GM13976 (cell line): ENCODE data around the gene ATP1A2.

ENCODE experiments used
- DNase-seq: peaks from one replicate; pipeline ENCODE4 v3.0.0; 2012; ENCODE audit warnings: low spot score
- in situ Hi-C: fragments of 300-500 bp; cut with MboI; formaldehyde crosslinking; loops from one replicate; pipeline ENCODE4 v1.12.0; 2022; ENCODE audit warnings: low sequenced_read_pairs, mixed read lengths, inconsistent platforms; ENCODE audit not compliant: unreplicated experiment
- TF ChIP-seq, protein P1 (sequence below): IDR thresholded peaks from 2 replicates; pipeline ENCODE4 v1.5.1; 2012; ENCODE audit warnings: borderline replicate concordance, mild to moderate bottlenecking; ENCODE audit not compliant: insufficient read depth; ENCODE audit errors: extremely low read depth, missing control alignments, control extremely low read depth

Gene ATP1A2

DNA sequence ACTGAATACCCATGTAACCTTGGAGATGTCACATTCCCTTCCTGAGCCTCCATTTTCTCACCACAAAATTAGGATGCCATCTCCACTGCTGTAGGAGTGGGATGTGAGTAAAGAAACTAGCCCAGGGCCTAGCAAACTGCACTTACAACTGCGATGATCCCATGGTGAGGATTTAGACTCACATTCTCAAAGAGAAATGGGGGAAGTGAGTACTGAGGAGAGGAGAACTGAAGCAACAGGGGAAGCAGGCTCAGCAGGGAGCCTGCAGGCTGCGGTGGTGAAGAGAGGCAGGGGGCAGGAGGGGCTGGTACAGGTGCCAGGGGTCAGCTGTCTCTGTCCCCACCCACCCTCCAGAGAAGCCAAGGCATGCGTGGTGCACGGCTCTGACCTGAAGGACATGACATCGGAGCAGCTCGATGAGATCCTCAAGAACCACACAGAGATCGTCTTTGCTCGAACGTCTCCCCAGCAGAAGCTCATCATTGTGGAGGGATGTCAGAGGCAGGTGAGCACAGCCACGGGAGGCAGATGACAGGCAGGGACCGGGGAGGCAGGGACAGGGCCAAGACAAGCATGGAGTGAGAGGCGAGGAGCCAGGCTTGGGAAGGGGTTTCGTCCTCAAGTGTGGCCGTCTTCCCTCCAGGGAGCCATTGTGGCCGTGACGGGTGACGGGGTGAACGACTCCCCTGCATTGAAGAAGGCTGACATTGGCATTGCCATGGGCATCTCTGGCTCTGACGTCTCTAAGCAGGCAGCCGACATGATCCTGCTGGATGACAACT lies 19.4 kb downstream of the ATP1A2 start:
- in situ Hi-C loops = no loop called here
- TF ChIP-seq, protein P1, sequence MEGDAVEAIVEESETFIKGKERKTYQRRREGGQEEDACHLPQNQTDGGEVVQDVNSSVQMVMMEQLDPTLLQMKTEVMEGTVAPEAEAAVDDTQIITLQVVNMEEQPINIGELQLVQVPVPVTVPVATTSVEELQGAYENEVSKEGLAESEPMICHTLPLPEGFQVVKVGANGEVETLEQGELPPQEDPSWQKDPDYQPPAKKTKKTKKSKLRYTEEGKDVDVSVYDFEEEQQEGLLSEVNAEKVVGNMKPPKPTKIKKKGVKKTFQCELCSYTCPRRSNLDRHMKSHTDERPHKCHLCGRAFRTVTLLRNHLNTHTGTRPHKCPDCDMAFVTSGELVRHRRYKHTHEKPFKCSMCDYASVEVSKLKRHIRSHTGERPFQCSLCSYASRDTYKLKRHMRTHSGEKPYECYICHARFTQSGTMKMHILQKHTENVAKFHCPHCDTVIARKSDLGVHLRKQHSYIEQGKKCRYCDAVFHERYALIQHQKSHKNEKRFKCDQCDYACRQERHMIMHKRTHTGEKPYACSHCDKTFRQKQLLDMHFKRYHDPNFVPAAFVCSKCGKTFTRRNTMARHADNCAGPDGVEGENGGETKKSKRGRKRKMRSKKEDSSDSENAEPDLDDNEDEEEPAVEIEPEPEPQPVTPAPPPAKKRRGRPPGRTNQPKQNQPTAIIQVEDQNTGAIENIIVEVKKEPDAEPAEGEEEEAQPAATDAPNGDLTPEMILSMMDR = no peak
- DNase-seq = no peak

DNA sequence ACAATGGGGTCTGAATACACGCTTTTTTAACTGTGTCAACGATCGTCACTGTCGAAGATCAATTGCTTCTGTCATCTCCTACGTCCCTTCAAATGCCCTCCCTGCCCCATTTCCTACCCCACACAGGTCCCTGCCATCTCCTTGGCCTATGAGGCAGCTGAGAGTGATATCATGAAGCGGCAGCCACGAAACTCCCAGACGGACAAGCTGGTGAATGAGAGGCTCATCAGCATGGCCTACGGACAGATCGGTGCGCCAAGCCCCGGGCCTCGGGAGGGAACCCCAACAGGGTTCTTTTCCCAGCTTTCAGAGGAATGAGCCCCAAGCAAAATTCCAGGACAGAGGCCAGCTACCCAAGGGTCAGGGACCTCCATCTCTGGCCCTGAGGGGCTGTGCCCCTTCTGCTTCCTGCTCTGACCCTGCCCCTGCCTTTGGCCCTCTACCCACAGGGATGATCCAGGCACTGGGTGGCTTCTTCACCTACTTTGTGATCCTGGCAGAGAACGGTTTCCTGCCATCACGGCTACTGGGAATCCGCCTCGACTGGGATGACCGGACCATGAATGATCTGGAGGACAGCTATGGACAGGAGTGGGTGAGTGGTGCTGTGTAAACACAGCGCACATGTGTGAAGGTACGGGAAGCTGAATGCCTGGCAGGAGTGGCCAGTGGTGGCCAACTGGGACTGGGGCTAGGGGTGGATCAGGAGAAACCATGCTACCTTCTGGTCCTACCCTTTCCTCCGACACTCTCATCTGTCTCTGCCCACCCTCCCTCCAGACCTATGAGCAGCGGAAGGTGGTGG lies 20.8 kb downstream of the ATP1A2 start:
- TF ChIP-seq, protein P1 = no peak
- in situ Hi-C loops = no loop called here
- no peak for DNase-seq

DNA sequence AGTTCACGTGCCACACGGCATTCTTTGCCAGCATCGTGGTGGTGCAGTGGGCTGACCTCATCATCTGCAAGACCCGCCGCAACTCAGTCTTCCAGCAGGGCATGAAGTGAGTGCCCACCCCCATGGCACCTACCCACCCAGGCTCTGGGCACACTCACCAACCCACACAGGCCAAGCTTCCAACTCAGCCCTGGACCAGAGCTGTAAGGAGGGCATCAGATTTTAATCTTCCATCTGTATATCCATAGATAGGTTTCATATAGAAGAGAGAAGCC lies 21.3 kb downstream of the ATP1A2 start:
- TF ChIP-seq, protein P1 = no peak
- DNase-seq = no peak
- in situ Hi-C loops = no loop called here

DNA sequence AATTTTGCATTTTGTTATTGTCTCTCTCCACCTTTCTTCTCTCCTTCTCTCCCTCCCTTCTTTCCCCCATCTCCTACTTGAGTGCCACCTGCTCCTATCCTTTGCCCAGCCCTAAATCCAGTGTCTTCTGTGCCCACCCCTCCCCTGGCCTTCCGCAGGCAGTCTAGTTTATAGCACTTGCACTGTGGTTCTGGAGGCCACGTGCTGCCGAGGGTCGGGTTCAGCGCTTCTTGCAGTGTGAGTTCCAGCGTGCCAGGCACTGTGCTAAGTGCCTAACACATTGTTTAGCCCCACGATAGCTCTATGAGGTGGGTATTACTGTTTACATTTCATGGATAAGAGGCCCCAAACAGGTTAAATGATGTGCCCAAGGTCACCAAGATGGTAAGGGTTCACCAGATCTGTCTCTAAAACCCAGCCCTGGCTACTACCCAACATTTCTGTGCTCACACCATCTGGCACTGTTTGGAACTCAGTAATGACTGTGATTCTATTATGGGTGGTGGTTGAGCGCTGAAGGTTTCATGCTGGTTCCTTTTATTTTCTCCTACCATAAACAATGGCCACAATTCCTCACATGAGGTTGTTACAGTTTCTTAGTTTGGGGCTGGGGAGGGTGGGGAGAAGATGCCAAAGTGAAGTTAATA lies 21.8 kb downstream of the ATP1A2 start:
- in situ Hi-C loops = no loop called here
- TF ChIP-seq, protein P1 = no peak
- DNase-seq = no peak

DNA sequence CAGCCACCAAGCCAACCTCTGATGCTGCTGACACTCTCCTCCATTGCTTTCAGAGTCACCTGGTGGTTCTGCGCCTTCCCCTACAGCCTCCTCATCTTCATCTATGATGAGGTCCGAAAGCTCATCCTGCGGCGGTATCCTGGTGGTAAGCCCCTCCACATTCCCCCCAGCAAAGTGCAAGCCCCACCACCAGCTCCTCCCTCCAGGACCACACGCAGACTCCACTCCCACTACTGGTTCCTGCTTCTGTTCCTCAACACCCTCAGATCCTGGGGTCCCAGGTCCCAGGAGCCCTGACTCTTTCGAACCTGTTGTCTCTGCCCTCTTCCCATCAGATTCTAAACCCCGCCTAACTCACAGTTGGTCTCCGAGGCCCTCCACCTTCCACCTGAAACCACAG lies 24.3 kb downstream of the ATP1A2 start:
- in situ Hi-C loops = no loop called here

DNA sequence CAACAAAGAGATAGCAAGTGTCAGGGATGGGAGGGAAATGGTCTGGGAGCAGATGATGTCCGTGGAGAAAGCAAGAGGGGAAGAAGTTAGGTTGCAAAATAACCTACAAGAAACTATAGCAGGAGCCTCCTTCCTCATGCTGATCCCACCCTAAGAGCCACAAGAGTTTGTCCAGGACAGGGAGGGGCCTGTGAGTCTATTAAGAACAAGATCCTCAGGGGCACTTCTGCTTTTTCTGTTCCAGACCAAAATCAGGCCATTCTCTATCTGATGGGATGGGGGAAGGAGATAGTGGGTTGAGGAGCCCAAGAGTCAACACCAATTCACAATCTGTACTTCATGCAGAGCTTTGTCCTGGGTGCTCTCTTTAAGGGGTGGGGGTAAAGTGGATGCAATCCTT lies 28.1 kb downstream of the ATP1A2 start:
- in situ Hi-C loops = no loop called here
- TF ChIP-seq, protein P1 = no peak
- no peak for DNase-seq

More for the DNA sequence above, 24.3 kb downstream of the ATP1A2 start:
- TF ChIP-seq, protein P1 = no peak
- DNase-seq = no peak
